Stomach (tissue), 4 donors: Measurements from ENCODE around the gene COL6A1.

ENCODE experiments used
- EP300 ChIP-seq: sonication (generic); formaldehyde crosslinking; IDR thresholded peaks from one replicate; pipeline ENCODE4 v1.6.1; 2017; ENCODE audit warnings: antibody characterized with exemption
- POLR2A ChIP-seq, 4 donors: fragments of 450-650 bp; IDR thresholded peaks; one replicate each; pipeline ENCODE4 v1.6.1; 2016; ENCODE audit warnings: antibody characterized with exemption in 4 of 4, control low read depth in 2 of 4, mild to moderate bottlenecking in 1 of 4, moderate library complexity in 1 of 4
- TF ChIP-seq, protein P1 (sequence below), 7 experiments: fragments of 450-650 bp in 4 of 7; fragments of 200-600 bp in 3 of 7; sonication (generic) in 3 of 7; IDR thresholded peaks; one replicate each; pipeline ENCODE4 v1.5.1; 2016 to 2019; ENCODE audit warnings: antibody characterized with exemption in 7 of 7, control low read depth in 2 of 7, mild to moderate bottlenecking in 1 of 7

DNA sequence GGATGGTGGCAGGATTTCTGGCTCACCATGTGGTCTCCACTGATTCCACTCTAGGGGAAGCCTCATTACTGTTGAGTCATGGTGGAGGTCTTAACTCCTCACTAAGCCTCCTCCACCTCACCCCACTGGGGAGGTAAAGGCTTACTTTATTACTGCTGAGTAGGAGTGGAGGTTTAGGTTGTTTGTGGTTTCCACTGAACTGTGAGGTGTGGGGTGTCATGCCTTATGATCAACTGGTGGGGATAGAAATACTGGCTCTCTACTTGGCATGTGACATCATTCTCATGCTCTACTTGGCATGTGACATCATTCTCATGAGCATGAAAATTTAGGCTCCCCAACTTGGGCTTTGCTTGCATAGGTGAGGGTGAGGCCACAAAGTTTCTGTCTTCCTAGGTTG, 35.6 kb downstream of the COL6A1 start:
- TF ChIP-seq POLR2A (IDR thresholded peaks at IDR 0.05) (no peak), EP300 (no peak)
- TF ChIP-seq, protein P1, sequence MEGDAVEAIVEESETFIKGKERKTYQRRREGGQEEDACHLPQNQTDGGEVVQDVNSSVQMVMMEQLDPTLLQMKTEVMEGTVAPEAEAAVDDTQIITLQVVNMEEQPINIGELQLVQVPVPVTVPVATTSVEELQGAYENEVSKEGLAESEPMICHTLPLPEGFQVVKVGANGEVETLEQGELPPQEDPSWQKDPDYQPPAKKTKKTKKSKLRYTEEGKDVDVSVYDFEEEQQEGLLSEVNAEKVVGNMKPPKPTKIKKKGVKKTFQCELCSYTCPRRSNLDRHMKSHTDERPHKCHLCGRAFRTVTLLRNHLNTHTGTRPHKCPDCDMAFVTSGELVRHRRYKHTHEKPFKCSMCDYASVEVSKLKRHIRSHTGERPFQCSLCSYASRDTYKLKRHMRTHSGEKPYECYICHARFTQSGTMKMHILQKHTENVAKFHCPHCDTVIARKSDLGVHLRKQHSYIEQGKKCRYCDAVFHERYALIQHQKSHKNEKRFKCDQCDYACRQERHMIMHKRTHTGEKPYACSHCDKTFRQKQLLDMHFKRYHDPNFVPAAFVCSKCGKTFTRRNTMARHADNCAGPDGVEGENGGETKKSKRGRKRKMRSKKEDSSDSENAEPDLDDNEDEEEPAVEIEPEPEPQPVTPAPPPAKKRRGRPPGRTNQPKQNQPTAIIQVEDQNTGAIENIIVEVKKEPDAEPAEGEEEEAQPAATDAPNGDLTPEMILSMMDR (IDR thresholded peaks at IDR 0.05) = no peak
